SU-DHL-6 (cell line): ENCODE results near the gene CHD5.

Source experiments
- EZH2phosphoT487 ChIP-seq: fragments of 200-600 bp; sonication (generic), shearing (Covaris generic); conservative IDR thresholded peaks from 2 replicates; pipeline ENCODE4 v1.6.1; 2018; ENCODE audit warnings: mild to moderate bottlenecking, antibody characterized with exemption, low read length, moderate library complexity, mixed read lengths
- TF ChIP-seq, protein P1 (sequence below): fragments of 200-600 bp; sonication (generic); IDR thresholded peaks from one replicate; pipeline ENCODE4 v1.5.1; 2017; ENCODE audit warnings: antibody characterized with exemption, mild to moderate bottlenecking, low read length, moderate library complexity; ENCODE audit not compliant: insufficient read depth, poor library complexity, severe bottlenecking

DNA sequence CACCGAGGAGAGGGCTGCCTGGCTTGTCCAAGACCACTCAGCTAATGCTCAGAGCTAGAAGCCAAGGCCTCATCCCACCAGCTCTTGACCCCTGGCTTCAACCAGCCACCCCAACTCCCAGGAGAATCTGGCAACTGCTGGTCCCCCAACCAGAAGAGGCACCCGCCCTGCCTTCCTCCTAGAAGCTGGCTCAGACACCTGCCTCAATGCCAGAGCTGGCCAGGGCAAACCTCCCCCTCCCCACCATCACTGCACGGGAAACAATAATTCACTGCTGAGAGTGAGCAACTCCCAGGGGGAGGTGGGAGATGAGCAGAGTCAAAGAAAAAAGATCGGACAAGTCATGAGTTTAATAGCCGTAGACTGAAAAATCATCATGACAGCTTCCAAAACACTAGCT lies 3.3 kb downstream of the CHD5 start:
- TF ChIP-seq, protein P1, sequence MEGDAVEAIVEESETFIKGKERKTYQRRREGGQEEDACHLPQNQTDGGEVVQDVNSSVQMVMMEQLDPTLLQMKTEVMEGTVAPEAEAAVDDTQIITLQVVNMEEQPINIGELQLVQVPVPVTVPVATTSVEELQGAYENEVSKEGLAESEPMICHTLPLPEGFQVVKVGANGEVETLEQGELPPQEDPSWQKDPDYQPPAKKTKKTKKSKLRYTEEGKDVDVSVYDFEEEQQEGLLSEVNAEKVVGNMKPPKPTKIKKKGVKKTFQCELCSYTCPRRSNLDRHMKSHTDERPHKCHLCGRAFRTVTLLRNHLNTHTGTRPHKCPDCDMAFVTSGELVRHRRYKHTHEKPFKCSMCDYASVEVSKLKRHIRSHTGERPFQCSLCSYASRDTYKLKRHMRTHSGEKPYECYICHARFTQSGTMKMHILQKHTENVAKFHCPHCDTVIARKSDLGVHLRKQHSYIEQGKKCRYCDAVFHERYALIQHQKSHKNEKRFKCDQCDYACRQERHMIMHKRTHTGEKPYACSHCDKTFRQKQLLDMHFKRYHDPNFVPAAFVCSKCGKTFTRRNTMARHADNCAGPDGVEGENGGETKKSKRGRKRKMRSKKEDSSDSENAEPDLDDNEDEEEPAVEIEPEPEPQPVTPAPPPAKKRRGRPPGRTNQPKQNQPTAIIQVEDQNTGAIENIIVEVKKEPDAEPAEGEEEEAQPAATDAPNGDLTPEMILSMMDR = no peak
- TF ChIP-seq EZH2phosphoT487 = no peak
